Measurements from ENCODE around the gene TGM2. TPM values are rescaled to one million over a fixed set of nuclear protein-coding genes. Genes with fewer than 3 reads are reported as not detected.

Gene TGM2
- polyA plus RNA-seq, 1 donor (not counting 4 experiments of a cell fraction or from before 2014, with no cell fraction given) = 18.7 TPM

GRCh38 chr20:38091441-38092216 is 73.4 kb downstream of the TGM2 start:
- H2AFZ ChIP-seq (ENCODE audit: control insufficient read depth, low read length) = no peak overlapping the region
- H4K20me1 ChIP-seq (ENCODE audit: control insufficient read depth, extremely low read depth, insufficient read depth, low read length) = no peaks in the 10 kb centered on the region
- no peak overlapping the region for H3K27ac ChIP-seq (ENCODE audit: control insufficient read depth, insufficient read depth, low read length)
- H3K79me2 ChIP-seq (ENCODE audit: control insufficient read depth, insufficient read depth, low read length) = no peaks in the 10 kb centered on the region
- H3K4me1 ChIP-seq (ENCODE audit: control insufficient read depth, extremely low read depth, insufficient read depth, low read length) = peaks cover 12% of the 10 kb centered on the region
- H3K4me3 ChIP-seq (ENCODE audit: control insufficient read depth in 2 of 3, extremely low read depth in 1 of 3, insufficient read depth in 2 of 3, low read depth in 1 of 3, low read length in 3 of 3) = no peak overlapping the region
- no peaks in the 10 kb centered on the region for H3K9me3 ChIP-seq (ENCODE audit: control insufficient read depth, low read depth, low read length)
- dilution Hi-C loops (cut with MboI; ENCODE audit: extremely low pct_ligation_motif_present, low sequenced_read_pairs) = no loop called here
- FAIRE-seq (no peak), DNase-seq (ENCODE audit: low read depth, low spot score) (no peak)
- H3K36me3 ChIP-seq (ENCODE audit: control insufficient read depth in 2 of 2, extremely low read depth in 1 of 2, insufficient read depth in 2 of 2, low read length in 2 of 2) = peaks cover 14 to 31% of the 10 kb centered on the region in 2 experiments
- H3K27me3 ChIP-seq (ENCODE audit: control insufficient read depth, extremely low read depth, insufficient read depth, low read length) = no peaks in the 10 kb centered on the region
- H3K9me1 ChIP-seq (ENCODE audit: control insufficient read depth, extremely low read depth, insufficient read depth, low read length) = no peaks in the 10 kb centered on the region
- H3K9ac ChIP-seq (ENCODE audit: control insufficient read depth, extremely low read depth, insufficient read depth, low read length) = no peak overlapping the region
- no peak overlapping the region for H3K4me2 ChIP-seq (ENCODE audit: control insufficient read depth, extremely low read depth, insufficient read depth, low read depth, low read length)
- TF ChIP-seq CTCF (optimal IDR thresholded peaks at IDR 0.05 in 1 of 3, IDR thresholded peaks at IDR 0.05 in 1 of 3, conservative IDR thresholded peaks at IDR 0.05 in 1 of 3; ENCODE audit: extremely low read depth in 1 of 3, insufficient read depth in 2 of 3, low read length in 3 of 3) (no peak), EZH2 (IDR thresholded peaks at IDR 0.05; ENCODE audit: low read length) (no peak)

GRCh38 chr20:38090061-38090460 is 75.0 kb downstream of the TGM2 start:
- DNase-seq (ENCODE audit: low read depth, low spot score) (no peak), FAIRE-seq (no peak)
- H3K9me3 ChIP-seq (ENCODE audit: control insufficient read depth, low read depth, low read length) = no peaks in the 10 kb centered on the region
- TF ChIP-seq CTCF (optimal IDR thresholded peaks at IDR 0.05 in 1 of 3, IDR thresholded peaks at IDR 0.05 in 1 of 3, conservative IDR thresholded peaks at IDR 0.05 in 1 of 3; ENCODE audit: extremely low read depth in 1 of 3, insufficient read depth in 2 of 3, low read length in 3 of 3) = no peak
- no peak for TF ChIP-seq EZH2 (IDR thresholded peaks at IDR 0.05; ENCODE audit: low read length)
- H3K9ac ChIP-seq (ENCODE audit: control insufficient read depth, extremely low read depth, insufficient read depth, low read length) = no peak overlapping the region
- H3K79me2 ChIP-seq (ENCODE audit: control insufficient read depth, insufficient read depth, low read length) = no peaks in the 10 kb centered on the region
- H3K4me2 ChIP-seq (ENCODE audit: control insufficient read depth, extremely low read depth, insufficient read depth, low read depth, low read length) = no peak overlapping the region
- no peaks in the 10 kb centered on the region for H3K27me3 ChIP-seq (ENCODE audit: control insufficient read depth, extremely low read depth, insufficient read depth, low read length)
- dilution Hi-C loops (cut with MboI; ENCODE audit: extremely low pct_ligation_motif_present, low sequenced_read_pairs) = no loop called here
- no peaks in the 10 kb centered on the region for H4K20me1 ChIP-seq (ENCODE audit: control insufficient read depth, extremely low read depth, insufficient read depth, low read length)
- H3K27ac ChIP-seq (ENCODE audit: control insufficient read depth, insufficient read depth, low read length) = no peak overlapping the region
- H3K4me3 ChIP-seq (ENCODE audit: control insufficient read depth in 2 of 3, extremely low read depth in 1 of 3, insufficient read depth in 2 of 3, low read depth in 1 of 3, low read length in 3 of 3) = no peak overlapping the region
- peaks cover 12% of the 10 kb centered on the region for H3K4me1 ChIP-seq (ENCODE audit: control insufficient read depth, extremely low read depth, insufficient read depth, low read length)
- H3K36me3 ChIP-seq (ENCODE audit: control insufficient read depth in 2 of 2, extremely low read depth in 1 of 2, insufficient read depth in 2 of 2, low read length in 2 of 2) = peaks cover 19 to 36% of the 10 kb centered on the region in 2 experiments
- H3K9me1 ChIP-seq (ENCODE audit: control insufficient read depth, extremely low read depth, insufficient read depth, low read length) = no peaks in the 10 kb centered on the region
- no peak overlapping the region for H2AFZ ChIP-seq (ENCODE audit: control insufficient read depth, low read length)
